ENCODE results near the gene TSPAN11.
"Not testable (repeated sequence)": the region's sequence is repeated elsewhere in the genome, so short reads cannot be mapped to it uniquely, and the experiment has no call there.

Gene TSPAN11

GRCh38 chr12:30926243-30927221 lies at the start of gene TSPAN11:
TSS of gene TSPAN11 (plus strand) at chr12:30926748. CDS start at chr12:30953992, 27,244 bp downstream.
- no peak for DNase-seq

GRCh38 chr12:30877105-30877875 lies 49.3 kb upstream of the TSPAN11 start:
- DNase-seq, result no peak

- DNase-seq, result no peak
These were observed 48.5 kb upstream of the TSPAN11 start for GRCh38 chr12:30878024-30878423.

GRCh38 chr12:30880061-30880460 lies 46.5 kb upstream of the TSPAN11 start:
- no peak for DNase-seq

- DNase-seq, result no peak
These were observed 45.7 kb upstream of the TSPAN11 start for GRCh38 chr12:30880813-30881212.

- DNase-seq, result no peak
These were observed 43.8 kb upstream of the TSPAN11 start for GRCh38 chr12:30882706-30883105.

GRCh38 chr12:30884799-30885198 lies 41.7 kb upstream of the TSPAN11 start:
- DNase-seq, result no peak

- DNase-seq, result no peak
These were observed 41.2 kb upstream of the TSPAN11 start for GRCh38 chr12:30885321-30885720.

GRCh38 chr12:30887226-30887625 lies 39.3 kb upstream of the TSPAN11 start:
- no peak for DNase-seq

- DNase-seq, result no peak
These were observed 38.3 kb upstream of the TSPAN11 start for GRCh38 chr12:30888241-30888640.

- not testable (repeated sequence) for DNase-seq
These were observed 32.0 kb upstream of the TSPAN11 start for GRCh38 chr12:30894531-30894930.

- no peak for DNase-seq
These were observed 30.1 kb upstream of the TSPAN11 start for GRCh38 chr12:30896461-30896860.

GRCh38 chr12:30898846-30899245 lies 27.7 kb upstream of the TSPAN11 start:
- no peak for DNase-seq

- DNase-seq, result no peak
These were observed 26.2 kb upstream of the TSPAN11 start for GRCh38 chr12:30900351-30900750.

GRCh38 chr12:30902001-30902400 lies 24.5 kb upstream of the TSPAN11 start:
- DNase-seq, result no peak

GRCh38 chr12:30902596-30902995 lies 24.0 kb upstream of the TSPAN11 start:
- no peak for DNase-seq

GRCh38 chr12:30905463-30906009 lies 21.0 kb upstream of the TSPAN11 start:
- no peak for DNase-seq

- DNase-seq, result no peak
These were observed 18.3 kb upstream of the TSPAN11 start for GRCh38 chr12:30908076-30908721.

- DNase-seq, result no peak
These were observed 17.7 kb upstream of the TSPAN11 start for GRCh38 chr12:30908722-30909348.

- no peak for DNase-seq
These were observed 17.1 kb upstream of the TSPAN11 start for GRCh38 chr12:30909349-30910037.

- no peak for DNase-seq
These were observed 16.6 kb upstream of the TSPAN11 start for GRCh38 chr12:30910038-30910350.

- no peak for DNase-seq
These were observed 15.3 kb upstream of the TSPAN11 start for GRCh38 chr12:30911207-30911606.

All from CD4-positive, alpha-beta T cell treated with Interleukin-1 beta for 1 hour (primary cell).